Measurements from ENCODE around the gene KCNQ1. TPM values are rescaled to one million over a fixed set of nuclear protein-coding genes. Genes with fewer than 3 reads are reported as not detected.

Gene KCNQ1
- total and polyA plus RNA-seq, 5 experiments from 2014 or later, result 8.7 to 25.1 (median 22.9) TPM

GRCh38 chr11:2897048-2897447, 452.2 kb downstream of the KCNQ1 start:
- no peaks in the 10 kb centered on the region for H3K9me3 Mint-ChIP-seq
- ATAC-seq (no peak), DNase-seq (no peak)
- H3K27ac Mint-ChIP-seq, result peak overlapping the region in 2 of 10 donors; percentile 53 to 57
- H3K4me1 Mint-ChIP-seq, result peaks cover 26 to 53% (median 51%) of the 10 kb centered on the region in 4 donors
- POLR2A ChIA-PET, result no interaction called here
- no peaks in the 10 kb centered on the region for H3K27me3 Mint-ChIP-seq
- H3K36me3 Mint-ChIP-seq, result no peaks in the 10 kb centered on the region
- no peak overlapping the region for H3K4me3 Mint-ChIP-seq

GRCh38 chr11:2898366-2899079, 453.7 kb downstream of the KCNQ1 start:
- POLR2A ChIA-PET, result interaction anchor here (0.7 to 1.8 kb wide), 5 partner anchors 11 to 116 kb away, joined by 3 to 6 read pairs (median 3); no protein-coding TSS in a partner anchor
- Mint-ChIP-seq H3K4me1 (peaks cover 22 to 49% (median 47%) of the 10 kb centered on the region in 4 donors), H3K36me3 (no peaks in the 10 kb centered on the region), H3K9me3 (no peaks in the 10 kb centered on the region), H3K4me3 (peak overlapping the region; percentile 28 to 92 (median 81)), H3K27ac (peak overlapping the region; percentile 88 to 97 (median 94)), H3K27me3 (no peaks in the 10 kb centered on the region)
- ATAC-seq, result peak; percentile 51 to 63
- DNase-seq, result peak in 5 of 10 donors; percentile 15 to 72 (median 42)

Other genes starting within 250 kb of the KCNQ1 start
- under 1 TPM in 1 of 2 experiments, not detected in 1; 0.19 TPM for gene ASCL2, start 174.4 kb upstream of the KCNQ1 start, total RNA-seq
- gene ASCL2, start 174.4 kb upstream of the KCNQ1 start, polyA plus RNA-seq, result 1 to 10 TPM in 1 of 3 donors, under 1 TPM in 1, not detected in 1; 0.23 to 2.8 TPM
- gene C11orf21, start 143.1 kb upstream of the KCNQ1 start, total RNA-seq, result 100 to 1,000 TPM; 113 to 115 TPM
- 10 to 100 TPM; 13.6 to 20.2 (median 20.2) TPM for gene C11orf21, start 143.1 kb upstream of the KCNQ1 start, polyA plus RNA-seq
- gene TSPAN32, start 143.0 kb upstream of the KCNQ1 start, total RNA-seq, result 100 to 1,000 TPM; 158 to 171 TPM
- gene TSPAN32, start 143.0 kb upstream of the KCNQ1 start, polyA plus RNA-seq, result 100 to 1,000 TPM in 1 of 3 donors, 10 to 100 TPM in 2; 58.5 to 124 (median 96.6) TPM
- gene CD81, start 67.7 kb upstream of the KCNQ1 start, total RNA-seq, result 10 to 100 TPM; 83.1 to 92.1 TPM
- 10 to 100 TPM; 15.3 to 62.0 (median 42.1) TPM for gene CD81, start 67.7 kb upstream of the KCNQ1 start, polyA plus RNA-seq
- 10 to 100 TPM; 56.6 to 65.6 TPM for gene TSSC4, start 44.3 kb upstream of the KCNQ1 start, total RNA-seq
- gene TSSC4, start 44.3 kb upstream of the KCNQ1 start, polyA plus RNA-seq, result 10 to 100 TPM; 49.0 to 68.3 (median 54.7) TPM
- gene TRPM5, start 494 bp upstream of the KCNQ1 start, total RNA-seq, result under 1 TPM; 0.60 to 0.69 TPM
- gene TRPM5, start 494 bp upstream of the KCNQ1 start, polyA plus RNA-seq, result not detected

Measured in naive thymus-derived CD8-positive, alpha-beta T cell (primary cell).